UCSD-AML1 (cell line): ENCODE measurements around the gene INF2.

Experiments
- DNase-seq: peaks from one replicate; lab custom pipeline; 2025; ENCODE audit not compliant: unreplicated experiment; lab: John Stamatoyannopoulos, UW

Gene INF2

GRCh38 chr14:104732931-104733681, 43.7 kb downstream of the INF2 start:
- no peak for DNase-seq

DNA sequence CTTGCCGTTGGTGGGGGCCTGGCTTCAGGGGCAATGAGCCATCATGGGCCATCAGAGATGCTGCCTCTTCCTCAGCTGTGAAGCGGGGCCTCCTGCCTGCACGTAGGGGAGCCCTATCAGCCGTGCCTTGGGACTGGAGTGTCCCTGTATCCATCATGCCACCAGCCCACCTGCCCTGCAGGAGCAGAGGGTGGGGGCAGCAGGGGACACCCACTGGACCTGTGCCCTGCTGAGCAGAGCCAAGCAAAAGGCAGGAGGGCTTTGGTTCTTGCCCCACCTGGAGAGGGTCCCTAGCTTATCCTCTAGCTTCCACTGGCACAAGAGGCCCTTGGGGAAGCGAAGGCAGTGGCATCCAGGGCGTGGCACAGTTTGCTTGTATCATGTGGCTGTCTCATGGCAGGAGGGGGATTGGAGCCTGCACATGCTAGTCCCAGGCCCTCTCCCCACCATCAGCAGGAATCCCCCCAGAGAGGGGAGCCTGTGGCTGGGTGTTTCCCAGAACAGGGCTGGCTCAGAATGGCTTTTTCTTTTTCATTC, 44.7 kb downstream of the INF2 start:
- DNase-seq: no peak

DNA sequence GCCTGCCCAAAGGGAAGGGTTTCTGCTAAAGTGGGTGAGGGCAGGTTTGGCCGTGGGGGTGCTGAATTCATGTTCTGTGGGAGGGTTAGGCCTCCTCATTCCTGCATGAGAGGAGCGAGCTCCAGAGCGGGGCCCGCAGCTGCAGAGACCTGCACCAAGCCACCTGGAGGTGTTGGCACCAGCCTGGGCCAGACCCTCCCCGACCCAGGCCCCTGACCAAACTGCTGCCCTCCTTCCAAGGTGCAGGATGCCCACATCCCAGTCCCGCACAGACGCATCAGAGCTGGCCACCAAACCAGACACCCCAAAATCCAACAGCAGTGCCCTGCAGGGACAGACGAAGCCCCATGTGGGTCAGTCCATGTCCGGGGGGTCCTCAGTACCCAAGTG, 45.2 kb downstream of the INF2 start:
- no peak for DNase-seq

GRCh38 chr14:104734991-104735779, 45.8 kb downstream of the INF2 start:
- DNase-seq: no peak

- DNase-seq: peak; percentile 60
Observed at GRCh38 chr14:104735830-104736642, 46.6 kb downstream of the INF2 start.

DNA sequence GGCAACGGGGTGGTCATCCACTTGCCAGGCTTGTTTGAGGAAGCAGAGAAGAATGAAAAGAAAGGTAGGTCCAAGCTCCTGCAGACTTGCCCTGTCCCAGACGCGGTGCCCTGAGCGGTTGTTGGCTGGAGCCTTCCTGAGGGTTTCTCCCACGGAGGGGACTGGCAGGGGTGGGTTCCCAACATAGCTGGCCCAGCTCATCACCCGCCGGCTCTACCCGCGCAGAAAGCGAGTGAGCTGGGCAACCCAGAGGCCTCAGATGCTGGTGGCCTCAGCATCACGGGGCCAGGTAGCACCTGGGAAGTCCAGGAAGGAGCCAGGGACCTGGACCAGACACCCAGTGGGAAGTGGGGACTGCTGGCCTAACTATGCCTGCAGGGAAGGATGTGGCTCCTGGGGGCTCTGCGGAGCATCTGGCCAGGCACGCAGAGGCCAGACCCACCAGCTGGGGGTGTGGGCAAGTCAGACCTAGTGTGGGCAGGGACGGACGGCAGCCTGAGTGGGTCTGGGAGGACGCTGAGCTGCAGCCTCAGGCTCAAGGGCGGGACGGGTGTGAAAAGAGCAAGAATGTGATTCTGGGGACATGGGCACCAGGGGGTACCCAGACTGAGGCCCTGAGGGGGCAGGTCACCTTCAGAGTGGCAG, 49.1 kb downstream of the INF2 start:
- no peak for DNase-seq

DNA sequence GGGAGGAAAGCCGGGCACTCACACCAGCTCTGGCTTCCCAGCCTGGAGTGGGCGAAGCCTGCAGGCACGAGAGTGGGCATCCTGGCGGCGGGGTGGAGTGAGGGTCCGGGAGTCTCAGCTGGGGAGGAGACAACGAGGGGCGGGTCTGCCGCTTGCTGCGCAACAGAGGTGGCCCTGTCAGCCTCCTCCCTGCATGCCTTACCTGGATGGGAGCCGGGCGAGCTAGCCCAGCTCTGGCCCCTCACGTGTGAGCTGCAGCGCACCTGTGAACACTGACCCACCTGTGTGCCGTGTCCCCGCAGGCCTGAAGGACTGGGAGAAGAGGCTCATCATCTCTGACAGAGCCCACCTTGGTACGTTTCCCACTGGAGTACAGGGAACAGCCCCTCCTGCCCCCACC, 49.6 kb downstream of the INF2 start:
- DNase-seq: no peak

DNA sequence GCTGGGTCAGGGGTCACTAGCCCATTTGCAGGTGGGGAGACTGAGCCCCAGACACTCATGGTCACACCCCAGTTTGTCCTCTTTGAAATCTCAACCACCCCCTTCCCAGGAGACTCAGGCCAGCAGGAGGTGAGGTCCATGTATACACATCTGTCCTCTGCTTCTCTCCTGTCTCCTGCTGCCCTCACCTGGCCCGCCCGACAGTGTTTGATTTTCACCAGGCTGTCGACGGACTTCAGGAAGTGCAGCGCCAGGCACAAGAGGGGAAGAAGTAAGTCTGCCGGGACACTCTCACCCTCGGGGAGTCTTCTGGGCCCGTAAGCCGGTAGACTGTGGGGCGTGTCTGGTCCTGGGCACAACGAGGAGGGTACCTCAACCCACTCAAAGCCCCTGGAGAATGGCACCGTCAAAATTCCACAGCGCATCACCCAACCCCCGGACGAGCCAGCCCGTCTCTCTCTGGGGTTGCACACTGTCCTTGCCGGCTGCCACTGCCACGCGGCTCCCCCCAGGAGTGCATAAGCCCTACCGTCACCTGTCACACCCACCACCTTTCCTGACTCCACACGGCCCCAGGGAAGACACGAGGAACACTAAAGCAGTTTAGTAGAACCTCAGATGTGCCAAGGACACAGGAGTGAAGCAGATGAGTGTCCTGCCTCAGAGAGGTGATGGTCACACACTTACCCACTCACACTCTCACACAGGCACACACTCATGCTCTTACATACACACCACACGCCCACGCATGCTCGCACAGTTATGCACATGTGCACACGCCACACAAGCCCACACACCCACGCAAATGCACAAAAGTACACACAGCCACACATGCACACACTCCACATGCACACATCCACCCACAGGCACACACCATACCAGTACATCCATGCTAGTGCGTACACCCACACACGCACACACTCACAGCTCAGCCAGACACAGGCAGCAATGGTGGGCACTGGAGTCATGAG, 50.4 kb downstream of the INF2 start:
- no peak for DNase-seq

- DNase-seq: no peak
Observed at GRCh38 chr14:104741108-104741802, 51.8 kb downstream of the INF2 start.

DNA sequence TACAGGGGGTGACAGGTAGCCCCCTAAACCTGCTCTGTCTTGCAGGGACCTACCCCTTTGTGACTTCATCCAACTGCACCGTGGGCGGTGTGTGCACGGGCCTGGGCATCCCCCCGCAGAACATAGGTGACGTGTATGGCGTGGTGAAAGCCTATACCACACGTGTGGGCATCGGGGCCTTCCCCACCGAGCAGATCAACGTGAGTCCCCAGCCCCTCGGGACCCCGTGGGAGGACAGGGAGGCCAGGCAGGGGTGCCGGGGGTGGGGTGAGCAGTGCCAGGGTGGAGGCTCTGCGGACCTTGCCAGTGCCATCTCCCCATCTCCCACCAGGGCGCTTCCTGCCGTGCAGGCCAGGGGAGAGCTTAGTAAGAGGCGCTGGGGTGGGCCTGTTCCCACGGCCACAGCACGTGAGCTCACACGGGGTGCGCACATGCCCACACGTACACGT, 52.4 kb downstream of the INF2 start:
- no peak for DNase-seq

GRCh38 chr14:104742586-104743455, 53.4 kb downstream of the INF2 start:
- no peak for DNase-seq

DNA sequence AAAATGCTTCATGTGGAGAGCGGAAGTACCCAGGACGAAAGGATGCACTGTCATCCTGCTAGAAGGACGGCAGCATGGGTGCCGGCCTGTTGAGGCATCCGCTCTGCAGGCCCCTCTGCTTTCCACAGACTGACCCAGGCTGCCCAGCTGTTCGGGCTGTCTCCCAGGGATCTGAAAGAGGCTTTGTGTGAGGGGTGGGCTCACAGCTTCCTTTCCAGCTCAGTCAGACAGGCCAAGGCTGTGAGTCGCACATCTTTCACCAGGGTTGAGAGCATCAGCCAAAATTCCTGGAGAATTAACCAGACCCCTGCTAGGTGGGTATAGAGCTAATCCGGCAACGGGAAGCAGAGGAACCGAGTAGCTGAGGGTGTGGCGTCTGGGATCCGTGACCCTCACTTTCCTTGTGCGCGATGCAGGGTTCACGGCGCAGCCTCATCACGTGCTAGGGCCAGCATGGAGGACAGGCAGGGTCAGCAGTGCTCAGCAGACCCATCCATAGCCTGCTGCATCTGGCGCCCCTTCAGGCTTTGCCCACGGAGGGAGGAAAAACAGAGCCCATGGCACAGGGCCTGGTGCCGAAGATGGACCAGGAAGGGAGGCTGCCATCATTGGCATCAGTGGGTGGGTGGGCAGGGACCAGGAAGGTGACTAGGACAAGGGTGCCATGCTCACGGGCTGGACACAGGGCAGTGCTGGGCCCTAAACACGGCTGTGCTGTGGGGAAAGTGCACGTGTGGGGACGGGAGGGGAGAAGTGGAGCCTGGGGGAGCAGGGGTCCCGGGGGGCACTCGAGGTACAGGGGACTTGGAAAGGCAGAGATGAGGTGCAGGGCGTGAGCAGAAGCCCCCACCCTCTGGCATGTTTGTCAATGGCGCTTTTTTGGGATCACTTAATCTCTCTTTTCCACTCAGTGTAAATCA, 54.3 kb downstream of the INF2 start:
- DNase-seq: no peak

DNA sequence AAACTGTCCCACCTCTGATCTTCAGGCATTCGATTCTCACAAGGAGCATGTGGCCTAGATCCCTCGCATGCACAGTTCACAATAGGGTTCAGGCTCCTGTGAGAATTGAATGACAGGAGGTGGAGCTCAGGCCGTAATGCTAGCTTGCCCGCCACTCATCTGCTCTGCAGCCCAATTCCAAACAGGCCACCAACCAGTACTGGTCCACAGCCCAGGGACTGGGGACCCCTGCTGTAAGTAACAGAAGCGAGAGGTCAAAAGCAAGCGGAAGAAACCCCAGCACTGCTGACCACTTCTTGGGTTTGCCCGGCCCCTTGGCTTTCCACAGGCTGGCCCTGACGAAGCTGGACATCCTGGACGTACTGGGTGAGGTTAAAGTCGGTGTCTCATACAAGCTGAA, 55.1 kb downstream of the INF2 start:
- DNase-seq: no peak

- no peak for DNase-seq
Observed at GRCh38 chr14:104745431-104745830, 56.0 kb downstream of the INF2 start.

DNA sequence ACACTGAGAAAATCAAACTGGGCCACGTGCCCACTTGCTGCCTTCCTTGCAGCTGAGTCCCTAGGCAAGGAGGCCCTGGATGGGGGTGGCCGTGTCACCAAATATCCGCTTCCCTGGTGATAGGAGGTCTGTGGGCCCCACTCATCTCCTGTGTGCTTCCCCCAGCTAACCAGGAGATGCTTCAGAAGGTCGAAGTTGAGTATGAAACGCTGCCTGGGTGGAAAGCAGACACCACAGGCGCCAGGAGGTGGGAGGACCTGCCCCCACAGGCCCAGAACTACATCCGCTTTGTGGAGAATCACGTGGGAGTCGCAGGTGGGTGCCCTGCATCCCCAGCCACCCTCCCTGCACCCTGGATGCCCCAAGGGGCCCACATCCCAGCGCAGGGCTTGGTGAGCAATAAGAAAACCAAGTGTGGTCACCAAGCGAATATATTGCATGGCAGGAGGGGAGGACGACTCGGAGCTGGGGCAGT, 56.7 kb downstream of the INF2 start:
- DNase-seq: no peak

- no peak for DNase-seq
Observed at GRCh38 chr14:104746934-104747481, 57.6 kb downstream of the INF2 start.

- DNase-seq: peak; percentile 63
Observed at GRCh38 chr14:104747876-104748275, 58.5 kb downstream of the INF2 start.
